ENCODE measurements around the gene RPTOR.

The RPTOR gene

GRCh38 chr17:80729016-80729415 lies 184.4 kb downstream of the RPTOR start:
- H3K4me3 ChIP-seq (ENCODE audit: low read depth, low read length), result no peak overlapping the region
- TF ChIP-seq CTCF (IDR thresholded peaks at IDR 0.05; ENCODE audit: insufficient read depth, low read depth, low read length, missing control alignments), result no peak
- DNase-seq (ENCODE audit: low read depth), result no peak

- H3K4me3 ChIP-seq (ENCODE audit: low read depth, low read length), result no peak overlapping the region
- no peak for TF ChIP-seq CTCF (IDR thresholded peaks at IDR 0.05; ENCODE audit: insufficient read depth, low read depth, low read length, missing control alignments)
- DNase-seq (ENCODE audit: low read depth), result no peak
These were observed 185.1 kb downstream of the RPTOR start for GRCh38 chr17:80729761-80730160.

- no peak overlapping the region for H3K4me3 ChIP-seq (ENCODE audit: low read depth, low read length)
- no peak for TF ChIP-seq CTCF (IDR thresholded peaks at IDR 0.05; ENCODE audit: insufficient read depth, low read depth, low read length, missing control alignments)
- no peak for DNase-seq (ENCODE audit: low read depth)
These were observed 186.1 kb downstream of the RPTOR start for GRCh38 chr17:80730739-80731138.

GRCh38 chr17:80731323-80731722 lies 186.7 kb downstream of the RPTOR start:
- no peak overlapping the region for H3K4me3 ChIP-seq (ENCODE audit: low read depth, low read length)
- no peak for DNase-seq (ENCODE audit: low read depth)
- no peak for TF ChIP-seq CTCF (IDR thresholded peaks at IDR 0.05; ENCODE audit: insufficient read depth, low read depth, low read length, missing control alignments)

GRCh38 chr17:80732268-80732667 lies 187.6 kb downstream of the RPTOR start:
- TF ChIP-seq CTCF (IDR thresholded peaks at IDR 0.05; ENCODE audit: insufficient read depth, low read depth, low read length, missing control alignments), result no peak
- no peak overlapping the region for H3K4me3 ChIP-seq (ENCODE audit: low read depth, low read length)
- DNase-seq (ENCODE audit: low read depth), result no peak

- no peak overlapping the region; the same call in none of the 2 replicates for H3K4me3 ChIP-seq (ENCODE audit: low read depth, low read length)
- peak; percentile 84 for DNase-seq (ENCODE audit: low read depth)
- TF ChIP-seq CTCF (IDR thresholded peaks at IDR 0.05; ENCODE audit: insufficient read depth, low read depth, low read length, missing control alignments), result peak; percentile 19
These were observed 192.7 kb downstream of the RPTOR start for GRCh38 chr17:80737106-80738019.
